HG02938 (cell line): ENCODE measurements around the gene CGB2.
"Not testable (repeated sequence)": the region's sequence is repeated elsewhere in the genome, so short reads cannot be mapped to it uniquely, and the experiment has no call there.

ENCODE experiments used
- ATAC-seq: cut with Tn5 transposase; IDR thresholded peaks from one replicate; pipeline ENCODE4 v1.9.1; 2021; ENCODE audit warnings: mild to moderate bottlenecking, moderate library complexity; ENCODE audit not compliant: unreplicated experiment

The CGB2 gene

GRCh38 chr19:49030323-49030722 lies 1.4 kb upstream of the CGB2 start:
- not testable (repeated sequence) for ATAC-seq

- ATAC-seq, result not testable (repeated sequence)
These were observed 5.1 kb downstream of the CGB2 start, which contains the start of gene CGB1 for GRCh38 chr19:49036815-49037214. TSS of gene CGB1 (minus strand) at chr19:49036895. CDS start at chr19:49036711, 184 bp downstream.

GRCh38 chr19:49038111-49038510 lies 6.4 kb downstream of the CGB2 start:
- not testable (repeated sequence) for ATAC-seq

GRCh38 chr19:49038557-49039276 lies 7.0 kb downstream of the CGB2 start:
- not testable (repeated sequence) for ATAC-seq

GRCh38 chr19:49039736-49040135 lies 8.0 kb downstream of the CGB2 start:
- not testable (repeated sequence) for ATAC-seq

- ATAC-seq, result no peak
These were observed 10.5 kb downstream of the CGB2 start for GRCh38 chr19:49042177-49042576.

- ATAC-seq, result not testable (repeated sequence)
These were observed 11.0 kb downstream of the CGB2 start for GRCh38 chr19:49042666-49043065.

GRCh38 chr19:49043548-49043947 lies 11.9 kb downstream of the CGB2 start, which contains the start of gene CGB5:
TSS of gene CGB5 (plus strand) at chr19:49043848. CDS start at chr19:49044210, 362 bp downstream.
- not testable (repeated sequence) for ATAC-seq

GRCh38 chr19:49049011-49049410 lies 17.3 kb downstream of the CGB2 start, which contains the start of gene CGB8:
TSS of gene CGB8 (minus strand) at chr19:49049111. CDS start at chr19:49048739, 372 bp downstream.
- not testable (repeated sequence) for ATAC-seq

- ATAC-seq, result not testable (repeated sequence)
These were observed 18.1 kb downstream of the CGB2 start for GRCh38 chr19:49049834-49050233.

GRCh38 chr19:49050376-49051033 lies 18.8 kb downstream of the CGB2 start:
- not testable (repeated sequence) for ATAC-seq

- no peak for ATAC-seq
These were observed 24.6 kb downstream of the CGB2 start for GRCh38 chr19:49056101-49056901.

- not testable (repeated sequence) for ATAC-seq
These were observed 25.4 kb downstream of the CGB2 start for GRCh38 chr19:49056902-49057596.

GRCh38 chr19:49057636-49058234 lies 26.0 kb downstream of the CGB2 start, which contains the start of gene CGB7:
TSS of gene CGB7 (minus strand) at chr19:49057749. CDS start at chr19:49055375, 2,374 bp downstream.
- ATAC-seq, result no peak

GRCh38 chr19:49058562-49058961 lies 26.9 kb downstream of the CGB2 start:
- no peak for ATAC-seq

GRCh38 chr19:49059053-49059452 lies 27.4 kb downstream of the CGB2 start:
- no peak for ATAC-seq

- ATAC-seq, result no peak
These were observed 29.3 kb downstream of the CGB2 start for GRCh38 chr19:49061000-49061399.

GRCh38 chr19:49061445-49061844 lies 29.8 kb downstream of the CGB2 start:
- no peak for ATAC-seq

- no peak for ATAC-seq
These were observed 32.4 kb downstream of the CGB2 start for GRCh38 chr19:49064029-49064629.
